HAP-1 (cell line): Measurements from ENCODE around the gene ZNF784.

ENCODE experiments used
- DNase-seq, 2 experiments: peaks; one replicate each; pipeline ENCODE4 v3.0.0-alpha.2; 2016 to 2020; ENCODE audit warnings: low spot score in 2 of 2
- H3K27me3 ChIP-seq: fragments of 250-450 bp; sonication (Bioruptor Pico); 2 replicates; pipeline ENCODE4 v1.5.1; 2020; ENCODE audit warnings: low read depth, mild to moderate bottlenecking, moderate library complexity
- H3K36me3 ChIP-seq: fragments of 250-450 bp; sonication (Bioruptor Pico); replicated peaks from 2 replicates; pipeline ENCODE4 v1.5.1; 2020; ENCODE audit warnings: mild to moderate bottlenecking
- H3K4me1 ChIP-seq: fragments of 250-450 bp; sonication (Bioruptor Pico); 2 replicates; pipeline ENCODE4 v1.5.1; 2020; ENCODE audit warnings: mild to moderate bottlenecking
- H3K4me3 ChIP-seq: fragments of 250-450 bp; sonication (Bioruptor Pico); 2 replicates; pipeline ENCODE4 v1.5.1; 2020; ENCODE audit warnings: mild to moderate bottlenecking, moderate library complexity
- H3K9me3 ChIP-seq: fragments of 250-450 bp; sonication (Bioruptor Pico); 2 replicates; pipeline ENCODE4 v1.5.1; 2020; ENCODE audit warnings: mild to moderate bottlenecking, moderate library complexity
- in situ Hi-C: fragments of 300-500 bp; cut with MboI; formaldehyde crosslinking; loops from 3 replicates; pipeline ENCODE4 v1.14.3; 2020; ENCODE audit warnings: low sequenced_read_pairs, inconsistent platforms, mixed read lengths

The ZNF784 gene

GRCh38 chr19:55624109-55625003 lies at the start of gene ZNF784:
Gene ZNF784 (minus strand): TSS chr19:55624566. CDS start chr19:55624561, 5 bp downstream.
- Histone ChIP-seq H3K27me3 (no peaks in the 10 kb centered on the region; the same call in 1 of the 2 replicates), H3K4me1 (no peaks in the 10 kb centered on the region), H3K4me3 (peak within 1 kb of the TSS; percentile 48), H3K9me3 (no peaks in the 10 kb centered on the region), H3K36me3 (no peaks in the 10 kb centered on the region)
- in situ Hi-C loops = loop anchor here (5.0 kb wide), 1 partner anchor 107 kb away; no protein-coding TSS in a partner anchor
- DNase-seq = peak; percentile 87 to 95

GRCh38 chr19:55673889-55674288 lies 49.5 kb upstream of the ZNF784 start:
- Histone ChIP-seq H3K36me3 (peaks cover 48% of the 10 kb centered on the region), H3K4me3 (no peak overlapping the region; the same call in 1 of the 2 replicates), H3K27me3 (no peaks in the 10 kb centered on the region), H3K9me3 (no peaks in the 10 kb centered on the region), H3K4me1 (peaks cover 6% of the 10 kb centered on the region)
- in situ Hi-C loops = loop anchor here (25.0 kb wide), 2 partner anchors 1212 to 1487 kb away; partner anchors contain the start of genes CDC42EP5, LENG9, MBOAT7 and TSEN34
- DNase-seq = no peak

- peaks cover 6% of the 10 kb centered on the region for H3K4me1 ChIP-seq
- H3K36me3 ChIP-seq = peaks cover 50% of the 10 kb centered on the region
- in situ Hi-C loops = loop anchor here (25.0 kb wide), 2 partner anchors 1211 to 1486 kb away; partner anchors contain the start of genes CDC42EP5, LENG9, MBOAT7 and TSEN34
These were observed 49.1 kb upstream of the ZNF784 start for GRCh38 chr19:55673465-55673864.

GRCh38 chr19:55672418-55672817 lies 48.1 kb upstream of the ZNF784 start:
- Histone ChIP-seq H3K4me3 (no peak overlapping the region), H3K36me3 (peaks cover 55% of the 10 kb centered on the region), H3K9me3 (no peaks in the 10 kb centered on the region), H3K27me3 (no peaks in the 10 kb centered on the region), H3K4me1 (peaks cover 6% of the 10 kb centered on the region)
- no peak for DNase-seq
- in situ Hi-C loops = loop anchor here (25.0 kb wide), 2 partner anchors 1210 to 1485 kb away; partner anchors contain the start of genes CDC42EP5, LENG9, MBOAT7 and TSEN34

More at GRCh38 chr19:55673465-55673864, 49.1 kb upstream of the ZNF784 start:
- Histone ChIP-seq H3K4me3 (no peak overlapping the region), H3K27me3 (no peaks in the 10 kb centered on the region), H3K9me3 (no peaks in the 10 kb centered on the region)
- no peak for DNase-seq

GRCh38 chr19:55671054-55671378 lies 46.6 kb upstream of the ZNF784 start:
- H3K4me1 ChIP-seq = peaks cover 6% of the 10 kb centered on the region
- peaks cover 66% of the 10 kb centered on the region for H3K36me3 ChIP-seq
- no peaks in the 10 kb centered on the region for H3K27me3 ChIP-seq
- no peak overlapping the region for H3K4me3 ChIP-seq
- in situ Hi-C loops = loop anchor here (25.0 kb wide), 2 partner anchors 1209 to 1484 kb away; partner anchors contain the start of genes CDC42EP5, LENG9, MBOAT7 and TSEN34
- H3K9me3 ChIP-seq = no peaks in the 10 kb centered on the region
- no peak for DNase-seq

GRCh38 chr19:55670280-55671053 lies 46.1 kb upstream of the ZNF784 start:
- no peak overlapping the region for H3K4me3 ChIP-seq
- H3K36me3 ChIP-seq = peaks cover 72% of the 10 kb centered on the region
- peaks cover 6% of the 10 kb centered on the region for H3K4me1 ChIP-seq
- DNase-seq = peak in 1 of 2 experiments; percentile 38
- H3K27me3 ChIP-seq = no peaks in the 10 kb centered on the region
- in situ Hi-C loops = loop anchor here (25.0 kb wide), 2 partner anchors 1208 to 1483 kb away; partner anchors contain the start of genes CDC42EP5, LENG9, MBOAT7 and TSEN34
- no peaks in the 10 kb centered on the region for H3K9me3 ChIP-seq

GRCh38 chr19:55669418-55670279 lies 45.3 kb upstream of the ZNF784 start:
- Histone ChIP-seq H3K36me3 (peaks cover 71% of the 10 kb centered on the region), H3K27me3 (no peaks in the 10 kb centered on the region), H3K9me3 (no peaks in the 10 kb centered on the region), H3K4me3 (no peak overlapping the region), H3K4me1 (peaks cover 6% of the 10 kb centered on the region)
- in situ Hi-C loops = loop anchor here (25.0 kb wide), 2 partner anchors 1207 to 1482 kb away; partner anchors contain the start of genes CDC42EP5, LENG9, MBOAT7 and TSEN34
- DNase-seq = no peak

GRCh38 chr19:55668603-55669348 lies 44.4 kb upstream of the ZNF784 start:
- peaks cover 75% of the 10 kb centered on the region for H3K36me3 ChIP-seq
- H3K27me3 ChIP-seq = no peaks in the 10 kb centered on the region
- no peaks in the 10 kb centered on the region for H3K9me3 ChIP-seq
- in situ Hi-C loops = loop anchor here (25.0 kb wide), 2 partner anchors 1206 to 1481 kb away; partner anchors contain the start of genes CDC42EP5, LENG9, MBOAT7 and TSEN34
- no peak for DNase-seq
- H3K4me1 ChIP-seq = peaks cover 2% of the 10 kb centered on the region; the same call in 1 of the 2 replicates
- H3K4me3 ChIP-seq = no peak overlapping the region

- Histone ChIP-seq H3K36me3 (peaks cover 78% of the 10 kb centered on the region), H3K4me1 (no peaks in the 10 kb centered on the region; the same call in 1 of the 2 replicates), H3K9me3 (no peaks in the 10 kb centered on the region), H3K4me3 (no peak overlapping the region), H3K27me3 (no peaks in the 10 kb centered on the region)
- DNase-seq = no peak
- in situ Hi-C loops = loop anchor here (25.0 kb wide), 2 partner anchors 1206 to 1481 kb away; partner anchors contain the start of genes CDC42EP5, LENG9, MBOAT7 and TSEN34
These were observed 43.6 kb upstream of the ZNF784 start for GRCh38 chr19:55667958-55668357.

- Histone ChIP-seq H3K4me1 (no peaks in the 10 kb centered on the region; the same call in 1 of the 2 replicates), H3K9me3 (no peaks in the 10 kb centered on the region), H3K36me3 (peaks cover 82% of the 10 kb centered on the region), H3K4me3 (no peak overlapping the region), H3K27me3 (no peaks in the 10 kb centered on the region)
- in situ Hi-C loops = loop anchor here (25.0 kb wide), 2 partner anchors 1205 to 1480 kb away; partner anchors contain the start of genes CDC42EP5, LENG9, MBOAT7 and TSEN34
- no peak for DNase-seq
These were observed 43.1 kb upstream of the ZNF784 start for GRCh38 chr19:55667511-55667910.

GRCh38 chr19:55667006-55667381 lies 42.6 kb upstream of the ZNF784 start:
- H3K36me3 ChIP-seq = peaks cover 80% of the 10 kb centered on the region
- H3K4me3 ChIP-seq = no peak overlapping the region
- H3K9me3 ChIP-seq = no peaks in the 10 kb centered on the region
- in situ Hi-C loops = loop anchor here (25.0 kb wide), 2 partner anchors 1205 to 1480 kb away; partner anchors contain the start of genes CDC42EP5, LENG9, MBOAT7 and TSEN34
- DNase-seq = no peak
- no peaks in the 10 kb centered on the region for H3K4me1 ChIP-seq
- no peaks in the 10 kb centered on the region for H3K27me3 ChIP-seq
